ENCODE results near the gene APOBEC3B. TPM values are rescaled to one million over a fixed set of nuclear protein-coding genes. Genes with fewer than 3 reads are reported as not detected.

APOBEC3B gene
- total and polyA plus RNA-seq, 2 donors (not counting 3 experiments of a cell fraction or from before 2014, with no cell fraction given), result 10.3 to 19.9 TPM

DNA sequence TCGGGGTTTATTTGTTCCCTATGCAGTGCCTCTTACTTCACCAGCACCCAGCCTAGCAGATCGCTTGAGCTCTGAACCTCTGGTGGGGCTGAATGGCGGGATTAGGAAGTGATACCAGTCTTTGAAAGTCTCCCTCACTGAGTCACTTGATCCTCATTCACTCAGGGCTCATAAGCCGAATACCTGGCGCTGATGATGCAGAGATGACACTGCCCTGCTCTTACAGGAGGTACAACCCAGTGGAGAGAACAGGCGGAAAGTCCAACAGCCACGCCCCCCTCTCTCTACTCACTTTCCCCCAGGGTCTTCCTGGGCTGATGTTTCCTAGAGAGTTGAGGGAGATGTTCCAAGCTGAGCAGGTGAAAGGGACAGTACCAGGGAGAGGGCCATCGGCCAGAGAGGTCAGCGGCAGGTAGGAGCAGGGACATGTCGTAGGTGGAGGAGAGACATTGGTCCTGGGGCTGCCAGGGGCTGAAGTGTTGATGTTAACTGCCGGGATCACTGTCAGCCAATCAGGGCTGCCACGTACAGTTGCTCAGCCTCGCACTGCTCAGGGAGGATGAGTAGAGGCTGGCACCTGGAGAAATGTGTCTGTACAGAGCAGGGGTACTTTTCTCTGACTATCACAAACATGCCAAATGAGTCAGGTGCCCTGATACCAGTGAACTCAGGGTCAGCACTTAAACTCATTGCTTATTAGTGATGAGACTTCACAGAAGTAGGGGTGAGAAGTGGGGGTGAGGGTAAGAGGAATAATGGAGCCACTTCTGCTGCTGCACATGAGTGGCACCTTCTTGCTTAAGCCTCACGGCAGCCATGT is 34.6 kb upstream of the APOBEC3B start:
- no peak for FAIRE-seq
- intact Hi-C loops (cut with micrococcal nuclease), result no loop called here
- POLR2A ChIA-PET, result no interaction called here

More for the DNA sequence above, 34.6 kb upstream of the APOBEC3B start:
- no peaks in the 10 kb centered on the region for H3K9me1 ChIP-seq (replicated peaks; ENCODE audit: control insufficient read depth, extremely low read depth, insufficient read depth, low read length)
- no peak overlapping the region for H3K9ac ChIP-seq (replicated peaks; ENCODE audit: extremely low read depth, insufficient read depth, low read length)
- no peaks in the 10 kb centered on the region for H3K4me1 ChIP-seq (ENCODE audit: control insufficient read depth, extremely low read depth, insufficient read depth, low read length)
- CTCF ChIA-PET, result interaction anchor here (0.9 to 1.3 kb wide), 2 partner anchors 20 to 77 kb away, joined by 3 to 4 read pairs; no protein-coding TSS in a partner anchor
- no peaks in the 10 kb centered on the region for H4K20me1 ChIP-seq (replicated peaks; ENCODE audit: control insufficient read depth, extremely low read depth, insufficient read depth, low read length)
- no peak overlapping the region for H3K4me3 ChIP-seq (replicated peaks in 1 of 3; ENCODE audit: insufficient read depth in 1 of 3, low read depth in 1 of 3, low read length in 3 of 3)
- H3K9me3 ChIP-seq (replicated peaks; ENCODE audit: control insufficient read depth, insufficient read depth, low read length), result no peaks in the 10 kb centered on the region
- no peak overlapping the region for H2AFZ ChIP-seq (ENCODE audit: low read depth, low read length)
- no peaks in the 10 kb centered on the region for H3K79me2 ChIP-seq (ENCODE audit: control insufficient read depth, insufficient read depth, low read length)
- H3K36me3 ChIP-seq (ENCODE audit: control insufficient read depth in 2 of 2, extremely low read depth in 1 of 2, insufficient read depth in 2 of 2, low read length in 2 of 2), result no peaks in the 10 kb centered on the region
- dilution Hi-C loops (cut with MboI; ENCODE audit: extremely low pct_ligation_motif_present, low sequenced_read_pairs), result no loop called here
- no peak overlapping the region for H3K4me2 ChIP-seq (ENCODE audit: insufficient read depth, low read length)
- H3K27me3 ChIP-seq (ENCODE audit: control insufficient read depth in 2 of 2, insufficient read depth in 2 of 2, low read length in 2 of 2), result peaks cover 0 to 8% of the 10 kb centered on the region in 2 experiments
- no peak for DNase-seq (ENCODE audit: low read depth, low spot score)
- no peak overlapping the region for H3K27ac ChIP-seq (ENCODE audit: insufficient read depth, low read depth, low read length)
- BruUV-seq (replicated peaks), result no TSS peak
- TF ChIP-seq POLR2A (IDR thresholded peaks at IDR 0.05; ENCODE audit: low read depth, low read length), result no peak
- TF ChIP-seq, protein P1, sequence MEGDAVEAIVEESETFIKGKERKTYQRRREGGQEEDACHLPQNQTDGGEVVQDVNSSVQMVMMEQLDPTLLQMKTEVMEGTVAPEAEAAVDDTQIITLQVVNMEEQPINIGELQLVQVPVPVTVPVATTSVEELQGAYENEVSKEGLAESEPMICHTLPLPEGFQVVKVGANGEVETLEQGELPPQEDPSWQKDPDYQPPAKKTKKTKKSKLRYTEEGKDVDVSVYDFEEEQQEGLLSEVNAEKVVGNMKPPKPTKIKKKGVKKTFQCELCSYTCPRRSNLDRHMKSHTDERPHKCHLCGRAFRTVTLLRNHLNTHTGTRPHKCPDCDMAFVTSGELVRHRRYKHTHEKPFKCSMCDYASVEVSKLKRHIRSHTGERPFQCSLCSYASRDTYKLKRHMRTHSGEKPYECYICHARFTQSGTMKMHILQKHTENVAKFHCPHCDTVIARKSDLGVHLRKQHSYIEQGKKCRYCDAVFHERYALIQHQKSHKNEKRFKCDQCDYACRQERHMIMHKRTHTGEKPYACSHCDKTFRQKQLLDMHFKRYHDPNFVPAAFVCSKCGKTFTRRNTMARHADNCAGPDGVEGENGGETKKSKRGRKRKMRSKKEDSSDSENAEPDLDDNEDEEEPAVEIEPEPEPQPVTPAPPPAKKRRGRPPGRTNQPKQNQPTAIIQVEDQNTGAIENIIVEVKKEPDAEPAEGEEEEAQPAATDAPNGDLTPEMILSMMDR (IDR thresholded peaks at IDR 0.05; ENCODE audit: extremely low read depth in 1 of 2, insufficient read depth in 1 of 2, low read depth in 1 of 2, low read length in 2 of 2), result no peak
- TF ChIP-seq POLR2AphosphoS5 (IDR thresholded peaks at IDR 0.05; ENCODE audit: insufficient read depth, low read depth, low read length), result no peak
- no peak for TF ChIP-seq FOS (IDR thresholded peaks at IDR 0.05; ENCODE audit: borderline replicate concordance, insufficient read depth, low read length)
